OCI-LY3 (cell line): ENCODE data around the gene FUZ.

Experiments
- H2AFZ ChIP-seq: fragments of 200-600, 300-600 bp; shearing (Covaris generic); 2 replicates; pipeline ENCODE4 v1.6.0; 2014; ENCODE audit warnings: antibody characterized with exemption, low read depth, low read length
- H3K27ac ChIP-seq: fragments of 200-600, 300-600 bp; sonication (generic); 2 replicates; pipeline ENCODE4 v1.5.1; 2014; ENCODE audit warnings: mild to moderate bottlenecking, low read length, moderate library complexity, mixed read lengths
- H3K27me3 ChIP-seq: fragments of 200-600, 300-600 bp; sonication (generic); 2 replicates; pipeline ENCODE4 v1.6.1; 2014; ENCODE audit warnings: low read depth, low read length, mixed read lengths
- H3K36me3 ChIP-seq: fragments of 200-600, 300-600 bp; sonication (generic); replicated peaks from 2 replicates; pipeline ENCODE3; 2014; ENCODE audit warnings: low read depth, low read length, mixed read lengths
- H3K4me1 ChIP-seq: fragments of 300-600, 200-600 bp; sonication (generic); 2 replicates; pipeline ENCODE4 v1.6.1; 2014; ENCODE audit warnings: low read length, mixed read lengths
- H3K4me2 ChIP-seq: fragments of 200-600, 300-600 bp; sonication (generic); 2 replicates; pipeline ENCODE4 v1.6.1; 2014; ENCODE audit warnings: low read length, mixed read lengths
- H3K4me3 ChIP-seq: fragments of 300-600, 200-600 bp; sonication (generic); 2 replicates; pipeline ENCODE4 v1.5.1; 2014; ENCODE audit warnings: antibody characterized with exemption, mild to moderate bottlenecking, low read length, moderate library complexity
- H3K79me2 ChIP-seq: fragments of 300-600, 200-600 bp; shearing (Covaris generic); 2 replicates; pipeline ENCODE4 v1.6.1; 2014; ENCODE audit warnings: mild to moderate bottlenecking, low read length, mixed read lengths
- H3K9ac ChIP-seq: fragments of 300-600, 200-600 bp; shearing (Covaris generic); 2 replicates; pipeline ENCODE4 v1.6.0; 2014; ENCODE audit warnings: mild to moderate bottlenecking, low read length, moderate library complexity
- H3K9me3 ChIP-seq: fragments of 200-600, 300-600 bp; shearing (Covaris generic); 2 replicates; pipeline ENCODE4 v1.6.1; 2014; ENCODE audit warnings: low read length, mixed read lengths; ENCODE audit not compliant: insufficient read depth
- H4K20me1 ChIP-seq: fragments of 200-600, 300-600 bp; sonication (generic); 2 replicates; pipeline ENCODE4 v1.6.1; 2016; ENCODE audit warnings: low read length, mixed read lengths; ENCODE audit not compliant: insufficient read depth
- CTCF ChIP-seq: fragments of 200-600, 300-600 bp; sonication (generic); IDR thresholded peaks from 2 replicates; pipeline ENCODE4 v1.5.1; 2014; ENCODE audit warnings: antibody characterized with exemption, low read length, low read depth
- EZH2phosphoT487 ChIP-seq: fragments of 200-600 bp; shearing (Covaris generic); IDR thresholded peaks from 2 replicates; pipeline ENCODE4 v1.6.1; 2018; ENCODE audit warnings: antibody characterized with exemption, mixed run types, low read depth

Gene FUZ

GRCh38 chr19:49839713-49840112 is 26.6 kb upstream of the FUZ start:
- Histone ChIP-seq H3K27ac (no peak overlapping the region), H3K4me2 (no peak overlapping the region), H3K36me3 (peaks cover 53% of the 10 kb centered on the region), H3K4me1 (peaks cover under 1% of the 10 kb centered on the region; the same call in 1 of the 2 replicates), H3K9ac (no peak overlapping the region), H3K4me3 (no peak overlapping the region), H2AFZ (no peak overlapping the region), H3K79me2 (no peaks in the 10 kb centered on the region), H3K9me3 (no peaks in the 10 kb centered on the region), H3K27me3 (no peaks in the 10 kb centered on the region), H4K20me1 (peaks cover 4% of the 10 kb centered on the region; the same call in 1 of the 2 replicates)
- TF ChIP-seq CTCF (no peak), EZH2phosphoT487 (no peak)

- Histone ChIP-seq H4K20me1 (peaks cover 4% of the 10 kb centered on the region; the same call in 1 of the 2 replicates), H2AFZ (no peak overlapping the region), H3K9ac (no peak overlapping the region), H3K4me1 (no peaks in the 10 kb centered on the region), H3K27me3 (no peaks in the 10 kb centered on the region), H3K36me3 (peaks cover 58% of the 10 kb centered on the region), H3K79me2 (no peaks in the 10 kb centered on the region), H3K9me3 (no peaks in the 10 kb centered on the region), H3K4me3 (no peak overlapping the region), H3K4me2 (no peak overlapping the region), H3K27ac (no peak overlapping the region)
- TF ChIP-seq EZH2phosphoT487 (no peak), CTCF (no peak)
These were observed 25.9 kb upstream of the FUZ start for GRCh38 chr19:49838885-49839588.

- Histone ChIP-seq H4K20me1 (peaks cover 4% of the 10 kb centered on the region; the same call in 1 of the 2 replicates), H3K36me3 (peaks cover 68% of the 10 kb centered on the region), H3K4me3 (no peak overlapping the region), H3K4me2 (no peak overlapping the region), H3K4me1 (no peaks in the 10 kb centered on the region), H2AFZ (no peak overlapping the region), H3K27me3 (no peaks in the 10 kb centered on the region), H3K9me3 (no peaks in the 10 kb centered on the region), H3K27ac (no peak overlapping the region), H3K79me2 (no peaks in the 10 kb centered on the region), H3K9ac (no peak overlapping the region)
- TF ChIP-seq CTCF, result no peak
These were observed 24.3 kb upstream of the FUZ start for GRCh38 chr19:49837425-49837824.

GRCh38 chr19:49837009-49837310 is 23.9 kb upstream of the FUZ start:
- no peaks in the 10 kb centered on the region for H3K9me3 ChIP-seq
- H4K20me1 ChIP-seq, result peaks cover 4% of the 10 kb centered on the region; the same call in 1 of the 2 replicates
- peaks cover 72% of the 10 kb centered on the region for H3K36me3 ChIP-seq
- H3K79me2 ChIP-seq, result no peaks in the 10 kb centered on the region
- no peak overlapping the region for H3K4me2 ChIP-seq
- TF ChIP-seq CTCF (no peak), EZH2phosphoT487 (no peak)
- H2AFZ ChIP-seq, result no peak overlapping the region
- H3K9ac ChIP-seq, result no peak overlapping the region
- H3K27ac ChIP-seq, result no peak overlapping the region
- H3K27me3 ChIP-seq, result no peaks in the 10 kb centered on the region
- H3K4me1 ChIP-seq, result no peaks in the 10 kb centered on the region
- no peak overlapping the region for H3K4me3 ChIP-seq
